Measurements from ENCODE around the gene CHADL. TPM values are rescaled to one million over a fixed set of nuclear protein-coding genes. Genes with fewer than 3 reads are reported as not detected.

CHADL gene
- total and polyA plus RNA-seq, 2 donors from 2014 or later = 2.7 to 4.8 TPM

DNA sequence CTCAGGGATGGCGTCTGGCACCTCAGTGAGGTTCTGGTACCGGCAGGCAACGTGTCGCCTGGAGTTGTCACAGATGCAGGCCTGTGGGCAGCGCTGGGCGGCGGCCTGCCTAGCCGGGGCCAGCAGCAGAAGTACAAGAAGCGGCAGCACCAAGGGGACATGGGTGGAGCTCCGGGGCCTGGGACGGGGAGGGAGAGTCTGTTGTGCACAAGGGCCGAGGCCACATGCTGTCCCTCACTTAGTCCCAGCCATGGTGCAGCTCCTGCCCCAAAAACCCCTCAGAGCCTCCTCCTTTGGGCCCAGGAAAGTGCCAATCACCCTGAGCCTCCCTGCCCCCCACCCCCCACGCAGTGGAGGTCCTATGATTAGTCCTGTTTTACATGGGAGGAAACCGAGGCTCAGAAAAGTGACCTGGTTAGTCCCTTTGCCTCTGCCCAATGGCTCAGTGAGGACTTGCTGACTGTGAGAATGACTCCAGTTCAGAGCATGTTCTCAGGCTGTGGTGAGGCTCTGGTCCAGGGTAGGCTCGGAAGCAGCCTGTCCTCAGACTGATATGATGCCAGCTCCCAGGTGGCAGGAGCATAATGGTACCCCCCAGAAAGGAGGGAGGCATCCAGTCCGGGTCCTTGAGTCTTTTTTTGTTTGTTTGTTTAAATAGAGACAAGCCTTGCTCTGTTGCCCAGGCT is 1.1 kb downstream of the CHADL start:
- no peak overlapping the region for H3K9ac ChIP-seq (ENCODE audit: low read length in 3 of 3)
- TF ChIP-seq, protein P1, sequence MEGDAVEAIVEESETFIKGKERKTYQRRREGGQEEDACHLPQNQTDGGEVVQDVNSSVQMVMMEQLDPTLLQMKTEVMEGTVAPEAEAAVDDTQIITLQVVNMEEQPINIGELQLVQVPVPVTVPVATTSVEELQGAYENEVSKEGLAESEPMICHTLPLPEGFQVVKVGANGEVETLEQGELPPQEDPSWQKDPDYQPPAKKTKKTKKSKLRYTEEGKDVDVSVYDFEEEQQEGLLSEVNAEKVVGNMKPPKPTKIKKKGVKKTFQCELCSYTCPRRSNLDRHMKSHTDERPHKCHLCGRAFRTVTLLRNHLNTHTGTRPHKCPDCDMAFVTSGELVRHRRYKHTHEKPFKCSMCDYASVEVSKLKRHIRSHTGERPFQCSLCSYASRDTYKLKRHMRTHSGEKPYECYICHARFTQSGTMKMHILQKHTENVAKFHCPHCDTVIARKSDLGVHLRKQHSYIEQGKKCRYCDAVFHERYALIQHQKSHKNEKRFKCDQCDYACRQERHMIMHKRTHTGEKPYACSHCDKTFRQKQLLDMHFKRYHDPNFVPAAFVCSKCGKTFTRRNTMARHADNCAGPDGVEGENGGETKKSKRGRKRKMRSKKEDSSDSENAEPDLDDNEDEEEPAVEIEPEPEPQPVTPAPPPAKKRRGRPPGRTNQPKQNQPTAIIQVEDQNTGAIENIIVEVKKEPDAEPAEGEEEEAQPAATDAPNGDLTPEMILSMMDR (IDR thresholded peaks at IDR 0.05; ENCODE audit: borderline replicate concordance, extremely low read depth, insufficient read depth) = no peak
- FAIRE-seq (no peak), DNase-seq (no peak)
- peaks cover 0 to 14% (median 0%) of the 10 kb centered on the region in 3 donors for H3K4me1 ChIP-seq (ENCODE audit: control insufficient read depth in 2 of 3, insufficient read depth in 2 of 3, low read depth in 1 of 3, low read length in 3 of 3)
- intact Hi-C loops (cut with DNase I) = no loop called here
- H3K27ac ChIP-seq (ENCODE audit: low read depth in 2 of 2, low read length in 2 of 2) = no peak overlapping the region
- H3K36me3 ChIP-seq (ENCODE audit: control insufficient read depth in 2 of 3, insufficient read depth in 3 of 3, low read length in 3 of 3) = no peaks in the 10 kb centered on the region
- H3K4me3 ChIP-seq (ENCODE audit: low read length in 3 of 3) = no peak overlapping the region
- no peaks in the 10 kb centered on the region for H3K27me3 ChIP-seq (ENCODE audit: control insufficient read depth, insufficient read depth, low read length)
- no peaks in the 10 kb centered on the region for H3K9me3 ChIP-seq (ENCODE audit: control insufficient read depth in 2 of 3, insufficient read depth in 1 of 3, low read length in 3 of 3)

DNA sequence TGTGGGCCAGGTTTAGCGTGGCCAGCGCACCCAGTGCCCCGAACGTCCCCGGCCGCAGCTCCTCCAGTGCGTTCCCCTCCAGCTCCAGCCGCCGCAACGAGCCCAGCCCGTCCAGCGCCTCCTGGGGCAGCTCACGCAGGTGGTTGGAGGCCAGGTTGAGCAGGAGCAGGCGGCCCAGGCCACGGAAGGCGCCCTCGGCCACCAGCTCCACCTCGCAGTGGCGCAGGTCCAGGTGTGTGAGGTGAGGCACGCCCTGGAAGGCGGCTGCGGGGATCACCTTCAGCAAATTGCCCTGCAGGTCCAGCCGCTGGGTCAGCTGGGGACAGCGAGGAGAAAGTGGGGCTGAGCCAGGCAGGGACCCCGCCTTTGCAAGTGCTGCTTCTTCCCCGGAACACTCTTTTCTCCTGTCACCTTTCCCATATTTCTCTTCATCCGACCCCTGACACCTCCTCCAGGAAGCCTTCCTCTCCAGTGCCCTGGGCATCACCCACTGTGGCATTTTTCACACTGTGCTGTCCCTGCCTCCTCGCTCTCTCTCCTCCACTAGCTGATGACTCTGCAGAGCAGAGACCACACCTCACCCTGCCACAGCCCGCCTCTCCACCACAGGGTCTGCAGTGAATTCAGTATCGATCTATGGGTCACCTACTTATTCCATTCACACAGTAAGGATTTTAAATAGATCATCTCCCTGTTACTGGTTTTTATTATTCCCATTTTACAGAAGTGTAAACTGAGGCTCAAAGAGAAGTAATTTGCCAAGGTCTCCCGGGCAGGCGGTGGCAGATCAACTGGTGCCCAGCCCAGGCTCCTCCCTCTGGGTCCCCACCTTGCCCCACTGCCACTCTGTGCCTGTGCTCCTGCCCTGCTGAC is 1.9 kb downstream of the CHADL start:
- Histone ChIP-seq H3K9ac (ENCODE audit: low read length in 3 of 3) (no peak overlapping the region), H3K4me3 (ENCODE audit: low read length in 3 of 3) (no peak overlapping the region), H3K27ac (ENCODE audit: low read depth in 2 of 2, low read length in 2 of 2) (no peak overlapping the region), H3K27me3 (ENCODE audit: control insufficient read depth, insufficient read depth, low read length) (no peaks in the 10 kb centered on the region), H3K4me1 (ENCODE audit: control insufficient read depth in 2 of 3, insufficient read depth in 2 of 3, low read depth in 1 of 3, low read length in 3 of 3) (peaks cover 0 to 14% (median 0%) of the 10 kb centered on the region in 3 donors), H3K9me3 (ENCODE audit: control insufficient read depth in 2 of 3, insufficient read depth in 1 of 3, low read length in 3 of 3) (no peaks in the 10 kb centered on the region), H3K36me3 (ENCODE audit: control insufficient read depth in 2 of 3, insufficient read depth in 3 of 3, low read length in 3 of 3) (no peaks in the 10 kb centered on the region)
- FAIRE-seq (no peak), DNase-seq (no peak)
- intact Hi-C loops (cut with DNase I) = no loop called here
- TF ChIP-seq, protein P1 (IDR thresholded peaks at IDR 0.05; ENCODE audit: borderline replicate concordance, extremely low read depth, insufficient read depth) = no peak

DNA sequence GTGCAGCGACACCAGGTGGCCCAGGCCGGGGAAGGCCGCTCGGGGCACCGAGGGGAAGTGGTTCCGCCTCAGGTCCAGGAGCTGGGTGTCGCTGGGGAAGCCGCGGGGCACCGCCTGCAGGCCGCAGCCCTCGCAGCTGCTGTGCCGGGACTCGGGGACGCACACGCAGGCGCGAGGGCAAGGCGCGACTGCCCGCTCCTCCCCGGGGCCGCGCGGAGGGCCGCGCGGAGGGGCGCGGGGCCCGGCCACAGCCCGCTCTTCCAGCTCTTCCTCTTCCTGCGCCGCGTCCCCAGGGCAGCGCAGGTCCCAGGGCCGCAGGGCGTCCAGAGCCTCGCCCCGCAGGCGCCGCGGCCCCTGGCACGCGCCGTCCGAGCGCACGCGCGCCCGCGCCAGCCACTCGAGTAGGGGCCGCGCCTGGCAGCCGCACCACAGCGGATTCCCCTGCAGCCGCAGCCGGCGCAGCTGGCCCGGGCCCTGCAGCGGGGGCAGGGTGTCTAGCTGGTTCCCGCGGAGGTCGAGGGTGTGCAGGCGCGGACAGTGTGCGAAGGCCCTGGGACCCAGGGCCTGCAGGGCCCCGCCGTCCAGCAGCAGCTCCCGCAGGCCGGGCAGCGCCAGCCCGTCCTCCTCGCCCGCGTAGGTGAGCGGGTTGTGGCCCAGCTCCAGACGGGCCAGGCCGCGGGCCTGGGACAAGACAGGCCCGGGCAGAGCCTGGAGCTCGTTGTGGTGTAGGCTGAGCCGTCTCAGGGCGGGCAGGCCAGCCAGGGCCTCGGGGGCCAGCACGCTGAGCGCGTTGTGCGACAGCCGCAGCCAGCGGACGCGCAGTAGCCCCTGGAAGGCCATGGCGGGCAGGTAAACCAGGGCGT is 2.8 kb downstream of the CHADL start:
- Histone ChIP-seq H3K27ac (ENCODE audit: low read depth in 2 of 2, low read length in 2 of 2) (no peak overlapping the region), H3K9ac (ENCODE audit: low read length in 3 of 3) (peak overlapping the region in 1 of 3 donors; percentile 24), H3K4me1 (ENCODE audit: control insufficient read depth in 2 of 3, insufficient read depth in 2 of 3, low read depth in 1 of 3, low read length in 3 of 3) (peaks cover 0 to 14% (median 0%) of the 10 kb centered on the region in 3 donors), H3K4me3 (ENCODE audit: low read length in 3 of 3) (peak overlapping the region in 2 of 3 donors; percentile 6 to 39), H3K9me3 (ENCODE audit: control insufficient read depth in 2 of 3, insufficient read depth in 1 of 3, low read length in 3 of 3) (no peaks in the 10 kb centered on the region), H3K27me3 (ENCODE audit: control insufficient read depth, insufficient read depth, low read length) (no peaks in the 10 kb centered on the region), H3K36me3 (ENCODE audit: control insufficient read depth in 2 of 3, insufficient read depth in 3 of 3, low read length in 3 of 3) (no peaks in the 10 kb centered on the region)
- DNase-seq (peak; percentile 80 to 91 (median 87)), FAIRE-seq (no peak)
- intact Hi-C loops (cut with DNase I) = no loop called here
- TF ChIP-seq, protein P1 (IDR thresholded peaks at IDR 0.05; ENCODE audit: borderline replicate concordance, extremely low read depth, insufficient read depth) = peak; percentile 56

Measured in kidney (tissue), 14 donors.